Heart right ventricle (tissue), 16 donors: ENCODE measurements around the gene OR5B2. TPM values are rescaled to one million over a fixed set of nuclear protein-coding genes. Genes with fewer than 3 reads are reported as not detected.

Experiments used
- ATAC-seq, 8 donors: fragments of 200-7000 bp; cut with Tn5 transposase; one replicate each; pipeline ENCODE4 v1.9.1; 2020; ENCODE audit warnings: mild to moderate bottlenecking in 8 of 8, moderate library complexity in 8 of 8, moderate number of reproducible peaks in 1 of 8
- DNase-seq, 2 donors: peaks; one replicate each; pipeline ENCODE4 v3.0.0-alpha.2; 2020
- H3K27ac ChIP-seq, 10 donors: fragments of 200-600 bp; sonication (generic) in 2 of 10; one replicate each; pipeline versions ENCODE4 v1.5.0 to v1.8.0; 2020 to 2022; ENCODE audit warnings: mild to moderate bottlenecking in 3 of 10
- H3K27me3 ChIP-seq, 7 donors: fragments of 200-600 bp; one replicate each; pipeline ENCODE4 v1.8.0; 2021 to 2022; ENCODE audit warnings: mild to moderate bottlenecking in 2 of 7
- H3K36me3 ChIP-seq, 9 donors: fragments of 200-600 bp; sonication (generic) in 1 of 9; one replicate each; pipeline versions ENCODE4 v1.5.0 to v1.8.0; 2020 to 2022; ENCODE audit warnings: mild to moderate bottlenecking in 2 of 9
- H3K4me1 ChIP-seq, 9 donors: fragments of 200-600 bp; sonication (generic) in 1 of 9; one replicate each; pipeline versions ENCODE4 v1.5.0 to v1.8.0; 2020 to 2022; ENCODE audit warnings: mild to moderate bottlenecking in 4 of 9
- H3K4me3 ChIP-seq, 10 donors: fragments of 200-600 bp; sonication (generic) in 2 of 10; one replicate each; pipeline versions ENCODE4 v1.5.0 to v1.8.0; 2020 to 2022; ENCODE audit warnings: mild to moderate bottlenecking in 7 of 10, moderate library complexity in 2 of 10
- H3K9me3 ChIP-seq, 11 donors: fragments of 200-600 bp in 10 of 11; sonication (generic) in 2 of 11; one replicate each; pipeline versions ENCODE4 v1.5.0 to v1.8.0; 2013 to 2022; ENCODE audit warnings: mild to moderate bottlenecking in 2 of 11, control low read depth in 1 of 11, moderate library complexity in 1 of 11
- WGBS, 2 donors: extraction: QIAGEN DNeasy Blood & Tissue Kit; methylation state at CpG; one replicate each; pipeline ENCODE4 v1.1.7; 2013; ENCODE audit warnings: inconsistent platforms in 1 of 2; 5-methylcytosine and 5-hydroxymethylcytosine counted together
- intact Hi-C, 10 donors: fragments of 100-400 bp; cut with DNase I; formaldehyde crosslinking; loops; one replicate each; pipeline versions ENCODE4 v1.11.1 to v1.14.2; 2022
- polyA plus RNA-seq, 2 donors: library from polyadenylated mRNA; stranded (reverse); fragments of 200-250 nt; gene quantifications; one replicate each; pipeline ENCODE4 v1.2.3, GENCODE V29; 2013
- total RNA-seq, 10 donors: library from RNA; stranded (reverse); fragmentation: NEBNext Ultra II Directional in 3 of 10; extraction: Animal tissue kit (Norgen Biotek cat#: 25700) in 3 of 10; gene quantifications; one replicate each; pipeline versions ENCODE4 v1.2.1 to v1.2.4, GENCODE V29; 2021 to 2023
- TF ChIP-seq, protein P1 (sequence below), 9 donors: fragments of 200-600 bp; sonication (generic) in 2 of 9; IDR thresholded peaks; one replicate each; pipeline versions ENCODE4 v1.5.0 to v1.8.0; 2021 to 2022; ENCODE audit warnings: antibody characterized with exemption in 9 of 9, mild to moderate bottlenecking in 5 of 9, moderate library complexity in 1 of 9
- donor health status: Arrhythmogenic right ventricular cardiomyopathy.
- donor health status: ischemic (EF 13 %, LVEDD 7.1; RV severe dilation, severe dysfunction).
- donor health status: healthy with polysubstance abuse.
- donor health status: DM: no; HTN: yes; CAD: no.
- donor health status: DM: no; HTN: no; CAD: no.
- donor health status: ischemic (EF 25% LVEDD 6.9; RV normal size, moderate dysfunction).
- donor health status: ischemic (EF 25% LVEDD 5.7; RV mildly dilated, moderate dysfunction).
- donor health status: healthy.
- donor health status: DM: yes; HTN: yes; CAD: no.
- donor health status: Ischemic cardiomyopathy.
- donor health status: ischemic (EF 35%, LVEDD 5.7; RV mildly dilated, moderate dysfunction).
- donor health status: nonischemic (EF 11% LVEDD 7.7; RV severe dilation, severe dysfunction).
- donor health status: DM: yes; HTN: yes; CAD: no.
- donor health status: PGD.
- donor health status: ischemic (EF 29% LVEDD 5.4; RV normal size, mild dysfunction).
- donor health status: nonischemic (EF 23%, LVEDD 6.1; RV moderate dilation, normal function).

Gene OR5B2
- total and polyA plus RNA-seq, 12 donors, result not detected

DNA sequence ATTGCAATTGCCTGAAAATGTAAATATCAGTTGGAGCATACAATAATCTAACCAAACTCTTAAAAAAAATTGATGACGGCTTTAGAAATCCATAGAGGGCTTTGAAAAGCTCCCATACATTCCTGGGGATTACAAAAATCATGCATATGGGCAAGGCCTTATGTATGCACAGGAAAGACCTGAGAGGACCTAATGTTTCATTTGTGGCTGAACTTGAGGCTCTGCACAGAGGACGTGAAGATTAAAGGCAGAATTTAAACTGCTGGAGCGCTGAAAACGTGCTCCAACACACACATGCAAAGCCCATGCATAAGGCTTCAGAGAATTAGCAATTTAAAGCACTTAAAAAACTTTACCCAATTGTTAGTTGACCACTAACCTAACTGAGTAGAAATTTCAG lies 10.6 kb upstream of the OR5B2 start:
- Histone ChIP-seq H3K4me3 (no peak overlapping the region), H3K36me3 (no peaks in the 10 kb centered on the region), H3K27me3 (no peaks in the 10 kb centered on the region), H3K9me3 (peaks cover 0 to 24% (median 10%) of the 10 kb centered on the region in 11 donors), H3K4me1 (no peaks in the 10 kb centered on the region), H3K27ac (no peak overlapping the region)
- 28 to 44% methylated on average over 4 of the region's 4 CpGs for WGBS, 2 donors
- TF ChIP-seq, protein P1, sequence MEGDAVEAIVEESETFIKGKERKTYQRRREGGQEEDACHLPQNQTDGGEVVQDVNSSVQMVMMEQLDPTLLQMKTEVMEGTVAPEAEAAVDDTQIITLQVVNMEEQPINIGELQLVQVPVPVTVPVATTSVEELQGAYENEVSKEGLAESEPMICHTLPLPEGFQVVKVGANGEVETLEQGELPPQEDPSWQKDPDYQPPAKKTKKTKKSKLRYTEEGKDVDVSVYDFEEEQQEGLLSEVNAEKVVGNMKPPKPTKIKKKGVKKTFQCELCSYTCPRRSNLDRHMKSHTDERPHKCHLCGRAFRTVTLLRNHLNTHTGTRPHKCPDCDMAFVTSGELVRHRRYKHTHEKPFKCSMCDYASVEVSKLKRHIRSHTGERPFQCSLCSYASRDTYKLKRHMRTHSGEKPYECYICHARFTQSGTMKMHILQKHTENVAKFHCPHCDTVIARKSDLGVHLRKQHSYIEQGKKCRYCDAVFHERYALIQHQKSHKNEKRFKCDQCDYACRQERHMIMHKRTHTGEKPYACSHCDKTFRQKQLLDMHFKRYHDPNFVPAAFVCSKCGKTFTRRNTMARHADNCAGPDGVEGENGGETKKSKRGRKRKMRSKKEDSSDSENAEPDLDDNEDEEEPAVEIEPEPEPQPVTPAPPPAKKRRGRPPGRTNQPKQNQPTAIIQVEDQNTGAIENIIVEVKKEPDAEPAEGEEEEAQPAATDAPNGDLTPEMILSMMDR (IDR thresholded peaks at IDR 0.05), result no peak
- no peak for DNase-seq
- no peak for ATAC-seq
- intact Hi-C loops, result no loop called here

DNA sequence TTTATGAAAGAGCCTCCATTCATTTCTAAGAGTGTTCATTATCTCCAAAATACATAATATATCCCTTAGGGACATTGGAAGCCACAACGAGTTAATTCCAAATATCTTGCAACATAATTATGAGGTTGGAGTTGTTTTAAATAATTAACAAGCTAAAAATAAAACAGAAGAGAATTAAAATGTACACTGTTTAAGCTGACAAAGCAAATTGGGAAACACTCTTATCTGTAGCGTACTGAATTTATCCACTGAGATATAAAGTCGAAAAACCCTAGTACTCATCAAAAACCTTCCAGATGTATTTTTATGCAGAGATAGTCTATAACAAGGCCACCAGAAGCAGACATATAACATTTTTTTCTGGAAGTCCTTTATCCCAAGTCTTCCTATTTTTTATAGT lies 6.3 kb upstream of the OR5B2 start:
- Histone ChIP-seq H3K4me3 (no peak overlapping the region), H3K4me1 (no peaks in the 10 kb centered on the region), H3K36me3 (no peaks in the 10 kb centered on the region), H3K27me3 (no peaks in the 10 kb centered on the region), H3K27ac (no peak overlapping the region), H3K9me3 (peaks cover 0 to 30% (median 14%) of the 10 kb centered on the region in 11 donors)
- intact Hi-C loops, result no loop called here
- no peak for DNase-seq
- ATAC-seq, result no peak
- TF ChIP-seq, protein P1 (IDR thresholded peaks at IDR 0.05), result no peak
- WGBS, 2 donors, result 64 to 74% methylated on average over 3 of the region's 3 CpGs

DNA sequence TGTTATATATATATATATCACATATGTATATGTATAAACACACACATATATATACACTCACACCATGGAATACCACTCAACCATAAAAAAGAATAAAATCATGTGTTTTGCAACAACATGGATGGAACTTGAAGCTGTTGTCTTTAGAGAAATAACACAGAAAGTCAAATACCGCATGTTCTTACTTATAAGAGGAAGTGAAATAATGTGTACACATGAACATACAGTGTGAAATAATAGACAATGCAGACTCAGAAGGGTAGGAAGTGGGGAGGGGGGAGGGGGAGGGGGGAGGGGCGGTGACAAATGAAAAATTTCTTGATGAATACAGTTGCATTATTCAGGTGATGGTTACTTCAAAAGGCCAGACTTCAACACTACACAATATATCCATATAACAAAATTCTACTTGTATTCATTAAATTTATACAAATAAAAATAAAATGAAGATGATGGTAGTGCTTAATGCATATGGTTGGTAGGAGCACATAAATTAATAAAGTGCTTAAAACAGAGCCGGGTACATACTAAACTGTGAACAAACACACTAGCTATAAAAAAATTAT lies 5.8 kb upstream of the OR5B2 start:
- no peak for DNase-seq
- Histone ChIP-seq H3K9me3 (peaks cover 0 to 35% (median 16%) of the 10 kb centered on the region in 11 donors), H3K4me3 (no peak overlapping the region), H3K36me3 (no peaks in the 10 kb centered on the region), H3K27ac (no peak overlapping the region), H3K27me3 (no peaks in the 10 kb centered on the region), H3K4me1 (no peaks in the 10 kb centered on the region)
- TF ChIP-seq, protein P1 (IDR thresholded peaks at IDR 0.05), result no peak
- intact Hi-C loops, result no loop called here
- 38 to 74% methylated on average over 3 of the region's 3 CpGs for WGBS, 2 donors
- ATAC-seq, result no peak

DNA sequence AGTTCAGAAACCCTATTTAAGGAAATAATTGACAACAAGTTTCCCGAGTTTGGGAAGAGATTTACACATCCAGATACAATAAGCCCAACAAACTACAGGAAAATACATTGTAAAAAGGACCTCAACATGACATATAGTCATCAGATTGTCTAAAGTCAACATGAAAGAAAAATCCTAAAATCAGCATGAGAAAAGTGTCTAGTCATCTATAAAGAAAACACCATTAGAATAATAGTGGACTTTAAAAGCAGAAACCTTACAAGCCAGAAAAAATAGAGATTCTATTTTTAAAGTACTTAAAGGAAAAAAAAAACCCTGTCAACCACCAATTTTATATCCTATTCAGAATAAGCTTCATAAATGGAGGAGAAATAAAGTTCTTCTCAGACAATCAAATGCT lies 1.4 kb upstream of the OR5B2 start:
- no peak for ATAC-seq
- Histone ChIP-seq H3K27ac (no peak overlapping the region), H3K36me3 (no peaks in the 10 kb centered on the region), H3K4me1 (no peaks in the 10 kb centered on the region), H3K4me3 (no peak overlapping the region), H3K9me3 (peaks cover 0 to 16% (median 0%) of the 10 kb centered on the region in 11 donors), H3K27me3 (no peaks in the 10 kb centered on the region)
- 25 to 45% methylated on average over 1 of the region's 1 CpG for WGBS, 2 donors
- intact Hi-C loops, result no loop called here
- no peak for DNase-seq
- TF ChIP-seq, protein P1 (IDR thresholded peaks at IDR 0.05), result no peak
